PC-3 (cell line): ENCODE measurements around the gene KRTAP5-5. TPM values are rescaled to one million over a fixed set of nuclear protein-coding genes. Genes with fewer than 3 reads are reported as not detected.

Experiments used
- ATAC-seq: fragments of 200-7000 bp; cut with Tn5 transposase; 2 replicates; pipeline ENCODE4 v1.9.1; 2020; ENCODE audit warnings: mild to moderate bottlenecking, moderate library complexity
- BruUV-seq: library from RNA; stranded (reverse); fragments of 400-500 nt; replicated peaks from 2 replicates; lab custom pipeline; 2021; lab: Mats Ljungman, UMichigan
- CTCF ChIA-PET: fragments of 300-600 bp; sonication (Branson Sonifier 250); formaldehyde crosslinking; loops from one replicate; lab custom pipeline; 2022; ENCODE audit warnings: antibody characterized with exemption; lab: Charles Lee
- POLR2A ChIA-PET: fragments of 300-600 bp; sonication (Branson Sonifier 250); formaldehyde crosslinking; loops from one replicate; lab custom pipeline; 2022; ENCODE audit warnings: antibody characterized with exemption; ENCODE audit not compliant: unreplicated experiment; lab: Charles Lee
- DNase-seq: peaks from one replicate; pipeline ENCODE4 v3.0.0-alpha.2; 2015
- H2AFZ ChIP-seq: fragments of 300-600 bp; sonication (generic); 2 replicates; pipeline ENCODE4 v1.6.0; 2016; ENCODE audit warnings: antibody characterized with exemption, low read length
- H3F3A ChIP-seq: fragments of 300-600 bp; sonication (generic); one replicate; pipeline ENCODE4 v1.6.0; 2017; ENCODE audit warnings: antibody characterized with exemption, low read length, control low read depth, mild to moderate bottlenecking; ENCODE audit not compliant: unreplicated experiment
- H3K27ac ChIP-seq: fragments of 300-600 bp; sonication (generic); 2 replicates; pipeline ENCODE4 v1.5.1; 2016; ENCODE audit warnings: mild to moderate bottlenecking, low read length
- H3K27me3 ChIP-seq: fragments of 300-600 bp; sonication (generic); 2 replicates; pipeline ENCODE4 v1.6.1; 2016; ENCODE audit warnings: low read length, mixed read lengths
- H3K36me3 ChIP-seq: fragments of 300-600 bp; sonication (generic); 2 replicates; pipeline ENCODE4 v1.6.1; 2016; ENCODE audit warnings: low read depth, mixed run types, low read length, mixed read lengths
- H3K4me1 ChIP-seq: fragments of 300-600 bp; sonication (generic); 2 replicates; pipeline ENCODE4 v1.5.1; 2016; ENCODE audit warnings: low read length; ENCODE audit not compliant: insufficient read depth
- H3K4me2 ChIP-seq: fragments of 300-600 bp; sonication (generic); 2 replicates; pipeline ENCODE4 v1.6.0; 2016; ENCODE audit warnings: low read length
- H3K4me3 ChIP-seq: fragments of 300-600 bp; sonication (generic); 2 replicates; pipeline ENCODE4 v1.5.1; 2016; ENCODE audit warnings: mild to moderate bottlenecking, low read length, mixed read lengths
- H3K79me2 ChIP-seq: fragments of 300-600 bp; sonication (generic); 2 replicates; pipeline ENCODE4 v1.6.1; 2017; ENCODE audit warnings: low read length, mixed read lengths
- H3K9ac ChIP-seq: fragments of 300-600 bp; sonication (generic); 2 replicates; pipeline ENCODE4 v1.6.0; 2016; ENCODE audit warnings: mild to moderate bottlenecking, low read length
- H3K9me2 ChIP-seq: fragments of 300-600 bp; sonication (generic); replicated peaks from 2 replicates; pipeline ENCODE4 v1.6.1; 2016; ENCODE audit warnings: mixed run types, low read length, mixed read lengths
- H3K9me3 ChIP-seq: fragments of 300-600 bp; sonication (generic); 2 replicates; pipeline ENCODE4 v1.6.1; 2016; ENCODE audit warnings: low read length, mixed read lengths
- H4K20me1 ChIP-seq: fragments of 300-600 bp; sonication (generic); 2 replicates; pipeline ENCODE4 v1.6.1; 2016; ENCODE audit warnings: low read length, mixed read lengths
- EZH2 ChIP-seq: fragments of 300-600 bp; sonication (generic); IDR thresholded peaks from one replicate; pipeline ENCODE4 v1.6.1; 2017; ENCODE audit warnings: antibody characterized with exemption, mild to moderate bottlenecking, low read length; ENCODE audit not compliant: unreplicated experiment
- EZH2phosphoT487 ChIP-seq: fragments of 300-600 bp; sonication (generic); IDR thresholded peaks from 2 replicates; pipeline ENCODE4 v1.6.1; 2018; ENCODE audit warnings: mild to moderate bottlenecking, antibody characterized with exemption, low read length, borderline replicate concordance
- intact Hi-C: fragments of 100-400 bp; cut with micrococcal nuclease; formaldehyde crosslinking; loops from 2 replicates; pipeline ENCODE4 v1.9.0; 2023
- total RNA-seq: library from RNA; depleted of rRNA; stranded (reverse); fragments of >200 nt; gene quantifications from 2 replicates; pipeline ENCODE4 v1.2.3, GENCODE V29; 2014
- TF ChIP-seq, protein P1 (sequence below): fragments of 300-600 bp; sonication (generic); conservative IDR thresholded peaks from 2 replicates; pipeline ENCODE4 v1.5.1; 2017; ENCODE audit warnings: antibody characterized with exemption, low read depth, mild to moderate bottlenecking, low read length

KRTAP5-5 gene
- total RNA-seq, 1 experiment from 2014 or later, result not detected

DNA sequence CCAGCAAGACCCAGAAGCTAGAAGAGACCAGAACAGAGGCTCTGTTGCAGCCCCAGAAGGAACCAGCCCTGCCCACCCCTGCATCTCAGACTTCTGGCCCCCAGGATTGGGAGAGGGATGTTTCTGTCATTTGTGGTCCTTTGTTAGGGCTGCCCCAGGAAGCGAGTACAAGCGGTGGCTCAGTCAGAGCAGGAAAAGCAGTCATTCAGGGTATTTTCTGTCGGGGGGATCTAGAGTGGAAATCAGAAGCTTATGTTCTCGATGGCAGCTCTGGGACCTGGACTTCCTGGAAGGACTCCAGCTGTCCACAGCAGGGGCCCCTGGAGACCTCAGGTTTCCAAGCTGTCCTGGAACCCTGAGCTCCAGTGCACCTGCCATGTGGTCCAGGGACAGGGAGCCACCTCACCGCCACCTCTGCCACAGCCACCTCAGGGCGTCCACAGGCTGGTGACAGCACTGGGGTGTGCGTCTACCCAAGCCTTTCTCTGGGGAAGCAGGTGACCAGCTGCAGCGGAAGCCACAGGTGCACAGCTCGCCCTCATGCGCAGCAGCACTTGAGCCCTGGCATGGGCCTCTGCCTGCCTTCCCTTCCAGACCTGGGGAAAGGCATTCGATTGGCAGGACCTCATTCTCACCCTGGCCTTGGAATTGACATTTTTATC, 2.6 kb downstream of the KRTAP5-5 start:
- peaks cover 49% of the 10 kb centered on the region for H3K27me3 ChIP-seq
- ChIA-PET POLR2A (interaction anchor here (0.6 kb wide), 1 partner anchor 24 kb away, joined by 26 read pairs; the partner anchor contains the start of gene KRTAP5-3), CTCF (no interaction called here)
- no peak for TF ChIP-seq EZH2phosphoT487
- TF ChIP-seq, protein P1, sequence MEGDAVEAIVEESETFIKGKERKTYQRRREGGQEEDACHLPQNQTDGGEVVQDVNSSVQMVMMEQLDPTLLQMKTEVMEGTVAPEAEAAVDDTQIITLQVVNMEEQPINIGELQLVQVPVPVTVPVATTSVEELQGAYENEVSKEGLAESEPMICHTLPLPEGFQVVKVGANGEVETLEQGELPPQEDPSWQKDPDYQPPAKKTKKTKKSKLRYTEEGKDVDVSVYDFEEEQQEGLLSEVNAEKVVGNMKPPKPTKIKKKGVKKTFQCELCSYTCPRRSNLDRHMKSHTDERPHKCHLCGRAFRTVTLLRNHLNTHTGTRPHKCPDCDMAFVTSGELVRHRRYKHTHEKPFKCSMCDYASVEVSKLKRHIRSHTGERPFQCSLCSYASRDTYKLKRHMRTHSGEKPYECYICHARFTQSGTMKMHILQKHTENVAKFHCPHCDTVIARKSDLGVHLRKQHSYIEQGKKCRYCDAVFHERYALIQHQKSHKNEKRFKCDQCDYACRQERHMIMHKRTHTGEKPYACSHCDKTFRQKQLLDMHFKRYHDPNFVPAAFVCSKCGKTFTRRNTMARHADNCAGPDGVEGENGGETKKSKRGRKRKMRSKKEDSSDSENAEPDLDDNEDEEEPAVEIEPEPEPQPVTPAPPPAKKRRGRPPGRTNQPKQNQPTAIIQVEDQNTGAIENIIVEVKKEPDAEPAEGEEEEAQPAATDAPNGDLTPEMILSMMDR, result no peak
- TF ChIP-seq EZH2, result no peak
- no peaks in the 10 kb centered on the region for H3K36me3 ChIP-seq
- ATAC-seq, result no peak
- no peaks in the 10 kb centered on the region for H4K20me1 ChIP-seq
- H3K4me2 ChIP-seq, result no peak overlapping the region
- H3F3A ChIP-seq, result no peaks in the 10 kb centered on the region
- H2AFZ ChIP-seq, result no peak overlapping the region
- H3K9me3 ChIP-seq, result no peaks in the 10 kb centered on the region
- intact Hi-C loops, result no loop called here
- no peaks in the 10 kb centered on the region for H3K4me1 ChIP-seq
- H3K9ac ChIP-seq, result no peak overlapping the region
- BruUV-seq, result no TSS peak
- no peak for DNase-seq
- H3K27ac ChIP-seq, result no peak overlapping the region
- no peaks in the 10 kb centered on the region for H3K9me2 ChIP-seq
- no peaks in the 10 kb centered on the region for H3K79me2 ChIP-seq
- H3K4me3 ChIP-seq, result no peak overlapping the region

DNA sequence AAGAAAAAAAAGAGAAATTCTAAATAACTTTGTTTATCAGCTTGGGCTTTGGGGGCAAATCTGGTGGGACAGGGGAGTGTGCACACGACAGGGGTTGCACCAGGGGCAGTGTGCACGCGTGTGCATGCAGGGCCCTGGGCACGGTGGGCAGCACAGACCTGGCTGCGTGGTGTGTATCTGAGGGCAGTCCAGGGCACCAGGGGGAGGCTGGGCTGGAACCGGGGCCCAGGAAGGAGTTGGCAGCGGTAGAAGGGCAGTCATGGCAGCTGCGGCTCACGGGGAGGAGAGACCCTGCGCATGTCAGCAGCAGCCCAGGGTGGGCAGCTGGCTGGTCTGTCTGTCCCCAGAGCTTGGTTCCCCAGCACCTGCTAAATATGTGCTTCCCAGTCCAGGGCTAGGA, 4.3 kb downstream of the KRTAP5-5 start:
- Histone ChIP-seq H3K9me2 (no peaks in the 10 kb centered on the region), H3K4me2 (no peak overlapping the region), H3K27ac (no peak overlapping the region), H3F3A (no peaks in the 10 kb centered on the region), H3K4me1 (no peaks in the 10 kb centered on the region), H2AFZ (no peak overlapping the region), H3K36me3 (no peaks in the 10 kb centered on the region), H4K20me1 (no peaks in the 10 kb centered on the region), H3K79me2 (no peaks in the 10 kb centered on the region), H3K9me3 (no peaks in the 10 kb centered on the region), H3K27me3 (peaks cover 49% of the 10 kb centered on the region), H3K4me3 (no peak overlapping the region), H3K9ac (no peak overlapping the region)
- BruUV-seq, result no TSS peak
- TF ChIP-seq EZH2 (no peak), EZH2phosphoT487 (no peak)
- TF ChIP-seq, protein P1, result no peak
- POLR2A ChIA-PET, result no interaction called here
- ATAC-seq (no peak), DNase-seq (no peak)
- intact Hi-C loops, result no loop called here
- CTCF ChIA-PET, result no interaction called here

DNA sequence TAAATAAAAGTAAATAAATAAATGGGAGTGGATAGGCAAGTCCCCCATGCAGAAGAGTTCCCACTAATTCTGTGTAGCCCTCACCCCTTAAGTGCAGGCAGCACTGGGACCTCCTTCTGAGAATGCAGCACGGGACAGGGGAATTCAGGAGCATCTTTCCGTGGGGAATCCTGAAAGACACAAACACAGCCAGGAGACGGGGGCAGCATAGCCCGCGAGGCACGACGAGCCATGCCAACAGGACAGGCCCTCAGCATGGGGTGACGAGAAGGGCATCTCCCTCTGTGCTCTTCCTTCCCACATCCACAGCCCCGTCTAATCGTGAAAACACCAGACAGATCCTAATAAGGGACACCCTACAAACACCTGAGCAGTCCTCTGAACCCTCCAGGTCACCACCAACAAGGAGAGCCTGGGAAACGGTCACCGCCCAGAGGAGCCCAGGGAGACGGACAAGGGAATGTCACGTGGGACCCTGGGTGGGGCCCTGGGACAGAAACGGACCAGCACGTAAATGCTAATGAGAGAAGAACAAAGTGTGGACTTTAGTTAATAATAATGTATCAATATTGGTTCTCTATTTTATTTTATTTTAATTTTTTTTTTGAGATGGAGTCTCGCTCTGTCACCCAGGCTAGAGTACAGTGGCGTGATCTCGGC, 6.8 kb downstream of the KRTAP5-5 start:
- DNase-seq (no peak), ATAC-seq (no peak)
- Histone ChIP-seq H4K20me1 (no peaks in the 10 kb centered on the region), H3K4me2 (no peak overlapping the region), H3K4me3 (no peak overlapping the region), H3K9me2 (no peaks in the 10 kb centered on the region), H2AFZ (no peak overlapping the region), H3K27ac (no peak overlapping the region), H3K36me3 (no peaks in the 10 kb centered on the region), H3K79me2 (no peaks in the 10 kb centered on the region), H3K9me3 (no peaks in the 10 kb centered on the region), H3F3A (no peaks in the 10 kb centered on the region), H3K9ac (no peak overlapping the region), H3K4me1 (no peaks in the 10 kb centered on the region), H3K27me3 (peaks cover 43% of the 10 kb centered on the region)
- ChIA-PET CTCF (no interaction called here), POLR2A (no interaction called here)
- BruUV-seq, result no TSS peak
- intact Hi-C loops, result no loop called here
- TF ChIP-seq, protein P1, result no peak
- no peak for TF ChIP-seq EZH2phosphoT487
- TF ChIP-seq EZH2, result no peak
